ENCODE results near the gene SLC22A23. TPM values are rescaled to one million over a fixed set of nuclear protein-coding genes. Genes with fewer than 3 reads are reported as not detected.

SLC22A23 gene
- total RNA-seq, 1 donor from 2014 or later = 3.6 TPM

DNA sequence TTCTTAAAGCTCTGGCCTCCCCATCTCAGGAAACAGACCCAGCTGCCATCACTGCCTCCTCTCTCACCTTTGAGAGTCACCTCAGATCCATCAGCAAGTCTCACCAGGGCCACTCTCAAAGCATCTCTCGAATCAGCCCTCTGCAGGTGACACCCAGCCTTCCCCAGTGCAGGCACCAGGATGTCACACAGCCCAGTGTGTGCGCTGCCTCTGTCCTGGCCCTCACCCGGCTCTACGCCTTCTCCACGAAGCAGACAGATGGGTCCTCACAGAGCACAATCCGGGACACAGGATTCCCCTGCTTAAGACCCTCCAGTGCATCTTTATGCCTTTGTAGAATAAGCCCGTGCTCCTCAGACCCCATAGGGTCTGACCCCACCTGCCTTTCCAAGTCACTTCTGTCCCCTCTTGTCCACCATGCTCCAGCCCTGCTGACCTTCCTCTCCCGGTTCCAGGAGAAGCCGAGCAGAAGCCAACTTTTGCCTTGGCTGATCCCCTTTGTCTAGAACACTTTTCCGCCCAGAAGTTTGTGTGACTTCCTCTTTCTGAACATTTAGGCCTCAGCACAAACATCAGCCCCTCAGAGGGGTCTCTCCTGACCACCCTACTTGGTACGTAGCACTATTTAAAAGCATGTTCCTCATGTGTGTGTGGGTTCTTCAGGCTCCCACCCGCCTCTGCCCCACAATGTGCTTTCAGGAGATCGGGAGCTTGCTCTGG, 137.9 kb downstream of the SLC22A23 start:
- no peak for DNase-seq (ENCODE audit: low read depth)
- Histone ChIP-seq H3K4me3 (ENCODE audit: low read depth, low read length) (no peak overlapping the region), H3K36me3 (ENCODE audit: control insufficient read depth, insufficient read depth, low read length) (no peaks in the 10 kb centered on the region), H3K27me3 (ENCODE audit: control insufficient read depth, insufficient read depth, low read length) (no peaks in the 10 kb centered on the region)
- TF ChIP-seq, protein P1, sequence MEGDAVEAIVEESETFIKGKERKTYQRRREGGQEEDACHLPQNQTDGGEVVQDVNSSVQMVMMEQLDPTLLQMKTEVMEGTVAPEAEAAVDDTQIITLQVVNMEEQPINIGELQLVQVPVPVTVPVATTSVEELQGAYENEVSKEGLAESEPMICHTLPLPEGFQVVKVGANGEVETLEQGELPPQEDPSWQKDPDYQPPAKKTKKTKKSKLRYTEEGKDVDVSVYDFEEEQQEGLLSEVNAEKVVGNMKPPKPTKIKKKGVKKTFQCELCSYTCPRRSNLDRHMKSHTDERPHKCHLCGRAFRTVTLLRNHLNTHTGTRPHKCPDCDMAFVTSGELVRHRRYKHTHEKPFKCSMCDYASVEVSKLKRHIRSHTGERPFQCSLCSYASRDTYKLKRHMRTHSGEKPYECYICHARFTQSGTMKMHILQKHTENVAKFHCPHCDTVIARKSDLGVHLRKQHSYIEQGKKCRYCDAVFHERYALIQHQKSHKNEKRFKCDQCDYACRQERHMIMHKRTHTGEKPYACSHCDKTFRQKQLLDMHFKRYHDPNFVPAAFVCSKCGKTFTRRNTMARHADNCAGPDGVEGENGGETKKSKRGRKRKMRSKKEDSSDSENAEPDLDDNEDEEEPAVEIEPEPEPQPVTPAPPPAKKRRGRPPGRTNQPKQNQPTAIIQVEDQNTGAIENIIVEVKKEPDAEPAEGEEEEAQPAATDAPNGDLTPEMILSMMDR (IDR thresholded peaks at IDR 0.05; ENCODE audit: insufficient read depth, low read length, poor library complexity, severe bottlenecking) = no peak

DNA sequence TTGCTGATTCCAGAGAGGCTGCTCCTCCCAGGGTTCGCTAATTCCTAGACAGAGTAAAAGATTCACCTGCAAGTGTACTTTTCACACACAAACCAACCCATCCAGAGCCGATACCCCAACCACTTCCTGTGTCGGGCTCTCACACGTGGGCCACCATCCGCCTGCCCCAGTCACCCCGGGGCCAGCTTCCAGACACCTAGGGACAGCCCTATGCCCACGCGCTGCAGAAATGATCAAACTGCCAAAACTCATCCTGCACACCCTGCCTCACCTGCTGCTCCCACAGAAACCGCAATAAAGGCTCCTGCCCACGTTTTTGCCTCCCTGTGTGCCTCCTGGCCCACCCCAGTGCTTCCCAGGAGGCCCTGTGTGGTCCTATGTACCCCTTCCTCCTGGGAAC, 138.6 kb downstream of the SLC22A23 start:
- no peak for DNase-seq (ENCODE audit: low read depth)
- no peaks in the 10 kb centered on the region for H3K27me3 ChIP-seq (ENCODE audit: control insufficient read depth, insufficient read depth, low read length)

DNA sequence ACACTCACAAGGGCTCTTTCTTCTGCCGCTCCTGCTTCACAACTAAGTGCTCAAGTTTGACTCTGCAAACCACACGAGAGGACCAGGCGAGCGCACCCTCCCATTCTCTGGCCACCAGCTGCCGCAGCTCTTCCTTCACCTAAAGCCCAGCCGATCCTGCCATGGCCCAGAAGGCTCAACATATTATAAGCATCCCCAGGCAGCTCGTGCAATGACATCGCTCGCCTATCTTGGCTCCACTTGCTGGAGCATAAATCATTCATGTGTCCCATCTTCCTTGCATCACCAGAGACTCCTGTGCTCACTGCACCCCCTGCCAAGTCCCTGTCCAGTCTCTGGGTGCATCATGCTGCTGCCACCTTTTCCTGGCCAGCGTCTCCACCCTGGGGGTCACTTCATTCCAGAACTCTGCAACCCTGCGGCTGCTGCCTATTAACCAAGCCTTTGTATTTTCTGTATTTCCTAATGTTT, 139.1 kb downstream of the SLC22A23 start:
- TF ChIP-seq, protein P1 (IDR thresholded peaks at IDR 0.05; ENCODE audit: insufficient read depth, low read length, poor library complexity, severe bottlenecking) = no peak
- Histone ChIP-seq H3K27me3 (ENCODE audit: control insufficient read depth, insufficient read depth, low read length) (no peaks in the 10 kb centered on the region), H3K4me3 (ENCODE audit: low read depth, low read length) (no peak overlapping the region), H3K36me3 (ENCODE audit: control insufficient read depth, insufficient read depth, low read length) (no peaks in the 10 kb centered on the region)
- DNase-seq (ENCODE audit: low read depth) = no peak

More for the DNA sequence above, 138.6 kb downstream of the SLC22A23 start:
- Histone ChIP-seq H3K4me3 (ENCODE audit: low read depth, low read length) (no peak overlapping the region), H3K36me3 (ENCODE audit: control insufficient read depth, insufficient read depth, low read length) (no peaks in the 10 kb centered on the region)
- TF ChIP-seq, protein P1 (IDR thresholded peaks at IDR 0.05; ENCODE audit: insufficient read depth, low read length, poor library complexity, severe bottlenecking) = no peak

DNA sequence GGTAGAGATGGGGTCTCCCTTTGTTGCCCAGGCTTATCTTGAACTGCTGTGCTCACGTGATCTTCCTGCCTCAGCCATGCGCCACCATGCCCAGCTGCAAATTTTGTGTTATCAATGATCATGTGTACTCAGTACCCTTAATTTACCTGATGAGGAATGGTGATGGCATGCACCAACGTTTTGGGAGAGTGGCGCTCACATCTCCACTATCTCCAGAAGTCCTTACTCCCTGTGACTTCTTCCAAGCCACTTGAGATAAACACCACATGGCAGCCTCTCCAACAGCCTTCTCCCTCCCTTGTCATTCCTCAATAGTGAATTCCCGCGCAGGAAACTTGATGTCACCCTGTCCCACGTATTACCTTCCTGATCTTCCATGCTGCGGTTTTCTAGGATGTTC, 140.0 kb downstream of the SLC22A23 start:
- no peak overlapping the region for H3K4me3 ChIP-seq (ENCODE audit: low read depth, low read length)
- H3K27me3 ChIP-seq (ENCODE audit: control insufficient read depth, insufficient read depth, low read length) = no peaks in the 10 kb centered on the region
- DNase-seq (ENCODE audit: low read depth) = no peak
- TF ChIP-seq, protein P1 (IDR thresholded peaks at IDR 0.05; ENCODE audit: insufficient read depth, low read length, poor library complexity, severe bottlenecking) = no peak
- no peaks in the 10 kb centered on the region for H3K36me3 ChIP-seq (ENCODE audit: control insufficient read depth, insufficient read depth, low read length)

DNA sequence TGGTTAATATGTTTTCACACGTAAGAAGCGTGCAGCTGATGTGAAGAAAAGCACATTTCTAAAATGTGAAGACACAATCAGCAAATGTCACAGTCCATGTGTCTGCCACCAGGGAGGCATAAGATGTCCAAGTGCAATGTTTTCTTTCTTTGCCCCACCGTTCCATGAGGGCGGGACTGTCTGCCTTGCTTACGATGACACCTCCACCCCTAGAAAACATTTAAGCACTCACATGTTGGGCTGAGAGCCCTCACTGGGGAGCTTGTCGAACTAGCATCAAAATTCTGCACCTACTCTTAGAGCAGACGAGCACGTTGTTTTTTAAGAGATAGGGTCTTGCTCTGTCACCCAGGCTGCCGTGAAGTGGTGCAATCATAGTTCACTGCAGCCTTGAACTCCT, 140.5 kb downstream of the SLC22A23 start:
- Histone ChIP-seq H3K36me3 (ENCODE audit: control insufficient read depth, insufficient read depth, low read length) (no peaks in the 10 kb centered on the region), H3K27me3 (ENCODE audit: control insufficient read depth, insufficient read depth, low read length) (no peaks in the 10 kb centered on the region), H3K4me3 (ENCODE audit: low read depth, low read length) (no peak overlapping the region)
- no peak for DNase-seq (ENCODE audit: low read depth)
- TF ChIP-seq, protein P1 (IDR thresholded peaks at IDR 0.05; ENCODE audit: insufficient read depth, low read length, poor library complexity, severe bottlenecking) = no peak

DNA sequence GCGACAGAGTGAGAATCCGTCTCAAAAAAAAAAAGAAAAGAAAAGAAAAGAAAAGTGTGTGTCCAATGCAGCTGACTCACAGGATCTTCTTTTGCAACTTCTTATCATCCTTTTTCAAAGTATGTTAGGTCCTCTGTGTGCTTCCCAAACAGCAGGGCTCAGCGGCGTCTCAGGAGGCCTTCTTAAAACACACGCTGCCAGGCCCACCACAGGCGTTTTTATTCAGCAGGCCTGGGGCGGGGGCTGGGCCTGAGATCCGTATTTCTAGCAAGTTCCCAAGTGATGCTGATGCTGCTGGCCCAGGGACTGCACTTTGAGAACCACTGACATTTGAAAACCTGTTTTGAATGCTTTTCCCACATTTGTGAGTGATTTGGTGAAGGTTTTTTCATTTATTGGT, 141.0 kb downstream of the SLC22A23 start:
- Histone ChIP-seq H3K27me3 (ENCODE audit: control insufficient read depth, insufficient read depth, low read length) (no peaks in the 10 kb centered on the region), H3K4me3 (ENCODE audit: low read depth, low read length) (no peak overlapping the region), H3K36me3 (ENCODE audit: control insufficient read depth, insufficient read depth, low read length) (no peaks in the 10 kb centered on the region)
- TF ChIP-seq, protein P1 (IDR thresholded peaks at IDR 0.05; ENCODE audit: insufficient read depth, low read length, poor library complexity, severe bottlenecking) = no peak
- no peak for DNase-seq (ENCODE audit: low read depth)
